ENCODE results near the gene NUAK1. TPM values are rescaled to one million over a fixed set of nuclear protein-coding genes. Genes with fewer than 3 reads are reported as not detected.

NUAK1 gene
- total RNA-seq, 4 donors from 2014 or later, result 22.6 to 44.3 (median 38.4) TPM

DNA sequence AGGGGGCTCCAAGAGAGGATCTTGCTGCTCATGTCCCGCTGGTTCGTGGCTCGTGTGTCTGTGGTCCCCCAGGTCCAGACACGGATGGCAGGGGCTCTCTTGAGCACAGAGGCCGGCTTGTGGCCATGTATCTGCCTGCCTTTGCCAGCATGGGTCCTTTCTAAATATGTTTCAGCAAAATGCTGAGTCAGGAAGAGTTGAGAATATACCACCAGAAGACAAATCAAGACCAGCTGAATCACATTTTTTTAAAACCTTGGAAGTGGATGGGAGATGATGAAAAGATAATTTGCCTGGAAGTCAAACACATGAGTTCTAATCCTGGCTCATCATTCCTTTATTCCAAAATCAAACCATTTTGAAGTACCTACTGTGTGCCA is 58.0 kb downstream of the NUAK1 start:
- Histone ChIP-seq H3K4me3 (no peak overlapping the region), H3K4me1 (peaks cover 46% of the 10 kb centered on the region), H3K27ac (peak overlapping the region; percentile 86), H3K27me3 (no peaks in the 10 kb centered on the region), H3K9me3 (no peaks in the 10 kb centered on the region), H3K36me3 (peaks cover 64% of the 10 kb centered on the region)
- 70% methylated on average over 5 of the region's 5 CpGs for WGBS
- TF ChIP-seq, protein P1, sequence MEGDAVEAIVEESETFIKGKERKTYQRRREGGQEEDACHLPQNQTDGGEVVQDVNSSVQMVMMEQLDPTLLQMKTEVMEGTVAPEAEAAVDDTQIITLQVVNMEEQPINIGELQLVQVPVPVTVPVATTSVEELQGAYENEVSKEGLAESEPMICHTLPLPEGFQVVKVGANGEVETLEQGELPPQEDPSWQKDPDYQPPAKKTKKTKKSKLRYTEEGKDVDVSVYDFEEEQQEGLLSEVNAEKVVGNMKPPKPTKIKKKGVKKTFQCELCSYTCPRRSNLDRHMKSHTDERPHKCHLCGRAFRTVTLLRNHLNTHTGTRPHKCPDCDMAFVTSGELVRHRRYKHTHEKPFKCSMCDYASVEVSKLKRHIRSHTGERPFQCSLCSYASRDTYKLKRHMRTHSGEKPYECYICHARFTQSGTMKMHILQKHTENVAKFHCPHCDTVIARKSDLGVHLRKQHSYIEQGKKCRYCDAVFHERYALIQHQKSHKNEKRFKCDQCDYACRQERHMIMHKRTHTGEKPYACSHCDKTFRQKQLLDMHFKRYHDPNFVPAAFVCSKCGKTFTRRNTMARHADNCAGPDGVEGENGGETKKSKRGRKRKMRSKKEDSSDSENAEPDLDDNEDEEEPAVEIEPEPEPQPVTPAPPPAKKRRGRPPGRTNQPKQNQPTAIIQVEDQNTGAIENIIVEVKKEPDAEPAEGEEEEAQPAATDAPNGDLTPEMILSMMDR (IDR thresholded peaks at IDR 0.05), result no peak
- no peak for TF ChIP-seq EP300 (IDR thresholded peaks at IDR 0.05)
- no peak for TF ChIP-seq POLR2A (IDR thresholded peaks at IDR 0.05)
- no peak for TF ChIP-seq POLR2AphosphoS5 (IDR thresholded peaks at IDR 0.05)
- DNase-seq (ENCODE audit: low spot score in 2 of 2), result no peak

DNA sequence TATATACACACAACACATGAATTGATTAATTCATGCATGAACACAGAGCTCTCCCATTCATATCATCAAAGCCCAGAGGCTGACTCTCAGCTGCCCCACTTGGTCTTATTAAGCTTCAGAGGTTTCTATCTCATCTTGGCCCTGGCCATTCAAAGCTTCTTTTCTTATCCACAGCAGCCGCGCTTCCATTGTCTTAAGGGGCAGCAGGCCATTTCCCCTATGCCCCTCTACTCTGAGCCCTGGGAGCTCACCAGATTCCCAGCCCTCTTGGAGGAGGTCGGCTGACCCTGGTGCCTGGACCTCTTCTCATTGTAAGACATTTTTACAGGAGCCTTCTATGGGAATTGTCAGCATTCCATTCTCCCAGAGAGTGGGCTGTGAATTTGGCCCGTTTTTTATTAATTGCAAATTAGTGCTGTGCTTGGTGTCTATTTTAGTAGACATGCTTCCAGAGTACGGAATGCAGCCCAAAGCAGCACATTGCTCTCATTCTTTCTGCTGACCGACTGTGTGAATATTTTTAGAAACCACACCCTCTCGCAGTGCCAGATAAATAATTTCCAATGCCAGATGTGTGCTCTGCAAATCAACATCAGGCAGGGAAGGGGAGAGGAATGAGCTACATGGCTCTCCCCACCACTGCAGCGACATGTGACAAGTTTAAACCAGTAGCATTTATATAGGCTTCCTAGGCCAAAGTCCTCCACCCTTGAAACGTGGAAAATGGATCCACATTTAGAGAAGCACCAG is 58.5 kb downstream of the NUAK1 start:
- TF ChIP-seq, protein P1 (IDR thresholded peaks at IDR 0.05), result no peak
- TF ChIP-seq POLR2AphosphoS5 (IDR thresholded peaks at IDR 0.05) (peak in 1 of 3 donors; percentile 62), POLR2A (IDR thresholded peaks at IDR 0.05) (no peak), EP300 (IDR thresholded peaks at IDR 0.05) (no peak)
- Histone ChIP-seq H3K9me3 (no peaks in the 10 kb centered on the region), H3K36me3 (peaks cover 64% of the 10 kb centered on the region), H3K4me3 (no peak overlapping the region), H3K27ac (peak overlapping the region; percentile 86), H3K27me3 (no peaks in the 10 kb centered on the region), H3K4me1 (peaks cover 45% of the 10 kb centered on the region)
- peak in 1 of 2 donors; percentile 65 for DNase-seq (ENCODE audit: low spot score in 2 of 2)
- 38% methylated on average over 9 of the region's 9 CpGs for WGBS

DNA sequence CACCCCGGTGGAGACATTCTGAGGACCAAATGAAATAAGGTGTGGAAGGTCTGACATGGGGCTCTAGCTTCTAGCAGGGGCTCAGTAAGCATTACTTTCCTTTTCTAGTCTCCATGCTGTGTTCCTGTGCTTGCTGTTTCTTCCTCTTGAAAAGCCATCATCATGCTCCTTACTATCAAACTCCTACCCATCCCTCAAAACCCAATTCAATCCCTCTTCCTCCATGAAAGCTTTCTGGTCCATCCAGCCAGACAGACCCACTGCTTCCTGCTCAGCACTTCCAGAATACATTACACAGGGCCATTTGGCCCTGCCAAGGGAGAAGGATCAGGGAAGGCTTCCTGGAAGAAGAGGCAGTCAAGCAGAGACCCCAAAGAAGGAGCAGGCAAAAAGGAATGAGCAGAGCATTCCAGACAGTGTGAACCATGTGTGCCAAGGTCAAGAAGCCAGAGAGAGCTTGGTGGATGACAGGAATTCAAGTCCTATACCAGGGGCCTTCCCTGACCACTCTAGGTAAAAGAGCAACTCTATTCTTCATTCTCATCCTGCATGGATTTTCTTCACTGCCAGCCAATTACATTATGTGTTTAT is 59.5 kb downstream of the NUAK1 start:
- TF ChIP-seq POLR2A (IDR thresholded peaks at IDR 0.05), result no peak
- no peak for TF ChIP-seq POLR2AphosphoS5 (IDR thresholded peaks at IDR 0.05)
- TF ChIP-seq, protein P1 (IDR thresholded peaks at IDR 0.05), result no peak
- TF ChIP-seq EP300 (IDR thresholded peaks at IDR 0.05), result no peak
- Histone ChIP-seq H3K27me3 (no peaks in the 10 kb centered on the region), H3K36me3 (peaks cover 71% of the 10 kb centered on the region), H3K27ac (peak overlapping the region; percentile 26), H3K4me1 (peaks cover 45% of the 10 kb centered on the region), H3K4me3 (no peak overlapping the region), H3K9me3 (no peaks in the 10 kb centered on the region)
- WGBS, result 92% methylated on average over 1 of the region's 1 CpG
- peak in 1 of 2 donors; percentile 6 for DNase-seq (ENCODE audit: low spot score in 2 of 2)

DNA sequence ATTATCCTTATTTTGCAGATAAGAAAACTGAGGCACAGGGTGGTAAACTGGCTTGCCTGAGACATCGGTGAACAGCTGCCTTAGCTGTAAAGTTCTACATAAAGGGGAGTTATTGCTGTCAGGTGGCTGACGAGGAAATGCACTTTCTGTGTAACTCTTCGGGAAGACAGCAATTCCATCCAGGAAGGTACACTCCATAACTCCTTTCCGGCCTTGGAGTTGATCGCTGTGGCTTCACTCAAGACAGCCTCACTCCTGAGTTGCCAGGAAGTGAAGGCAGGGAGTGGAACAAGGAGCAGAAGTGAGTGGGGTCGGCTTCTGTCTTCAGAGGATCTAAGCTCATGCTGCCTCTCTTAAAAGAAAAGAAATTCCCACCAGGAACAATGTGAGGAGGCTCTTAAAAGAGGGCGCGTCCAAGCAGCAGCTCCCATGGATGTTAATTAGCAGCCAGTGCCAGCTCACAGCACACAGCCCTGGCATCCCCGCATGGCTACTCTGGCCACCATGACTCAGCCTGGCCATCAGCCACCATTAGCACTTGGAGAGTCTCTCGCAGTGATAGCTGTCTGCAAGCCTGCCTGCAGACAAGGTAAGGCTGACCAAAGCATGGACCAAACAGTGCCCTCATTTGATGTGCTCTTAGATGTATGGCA is 60.3 kb downstream of the NUAK1 start:
- Histone ChIP-seq H3K27me3 (no peaks in the 10 kb centered on the region), H3K36me3 (peaks cover 64% of the 10 kb centered on the region), H3K9me3 (no peaks in the 10 kb centered on the region), H3K27ac (no peak overlapping the region), H3K4me1 (peaks cover 45% of the 10 kb centered on the region), H3K4me3 (no peak overlapping the region)
- DNase-seq (ENCODE audit: low spot score in 2 of 2), result peak in 1 of 2 donors; percentile 57
- TF ChIP-seq POLR2A (IDR thresholded peaks at IDR 0.05) (no peak), POLR2AphosphoS5 (IDR thresholded peaks at IDR 0.05) (no peak), EP300 (IDR thresholded peaks at IDR 0.05) (no peak)
- TF ChIP-seq, protein P1 (IDR thresholded peaks at IDR 0.05), result no peak
- WGBS, result 69% methylated on average over 10 of the region's 10 CpGs
